ENCODE results near the gene ITGB3.

Gene ITGB3

DNA sequence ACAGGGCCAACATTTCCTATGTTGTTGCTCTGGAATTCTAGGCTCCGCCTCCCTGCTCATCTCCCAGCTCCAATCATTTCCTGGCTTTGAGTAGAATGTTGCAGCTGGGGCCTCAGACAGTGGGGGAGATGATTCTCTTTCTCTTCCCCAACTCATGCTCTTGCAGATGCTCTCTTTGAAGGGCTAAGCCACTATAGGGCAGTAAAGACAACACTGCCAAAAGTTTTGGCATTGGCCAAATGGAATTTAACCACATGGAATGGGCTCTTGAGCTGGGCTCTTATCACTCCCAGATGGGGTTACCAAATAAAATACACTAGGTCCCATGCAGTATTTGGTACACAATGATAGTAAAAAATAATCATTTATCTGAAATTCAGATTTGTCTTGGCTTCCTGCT lies 50.6 kb downstream of the ITGB3 start:
- DNase-seq: no peak

DNA sequence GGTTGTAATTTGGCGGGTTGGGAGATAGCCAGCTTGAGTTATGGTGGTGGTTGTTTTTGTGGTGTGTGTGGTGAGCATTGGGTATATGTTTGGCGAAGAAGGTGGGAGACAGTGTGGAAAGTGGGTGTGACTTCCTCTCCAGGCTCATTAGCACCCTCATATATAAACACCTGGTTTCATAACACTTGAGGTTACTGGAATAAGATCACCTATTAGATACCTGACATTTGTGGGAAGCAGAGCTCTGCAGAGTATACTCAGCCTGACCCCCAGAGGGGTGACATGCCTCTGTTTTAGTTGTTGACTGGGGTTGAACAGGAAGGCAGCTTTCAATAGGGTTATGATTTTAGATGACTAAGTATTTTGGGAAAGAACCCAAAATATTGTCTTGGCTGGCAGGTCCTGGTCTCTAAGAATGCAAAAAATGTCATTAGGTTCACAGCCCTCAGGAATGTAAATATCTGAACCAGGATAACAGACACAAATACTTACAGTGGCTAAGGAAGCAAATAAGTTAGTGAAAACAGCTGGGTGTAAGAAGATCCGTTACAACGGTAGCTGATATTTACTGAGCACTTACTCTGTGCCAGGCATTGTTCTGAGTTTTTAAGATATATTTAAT lies 51.8 kb downstream of the ITGB3 start:
- no peak for DNase-seq

DNA sequence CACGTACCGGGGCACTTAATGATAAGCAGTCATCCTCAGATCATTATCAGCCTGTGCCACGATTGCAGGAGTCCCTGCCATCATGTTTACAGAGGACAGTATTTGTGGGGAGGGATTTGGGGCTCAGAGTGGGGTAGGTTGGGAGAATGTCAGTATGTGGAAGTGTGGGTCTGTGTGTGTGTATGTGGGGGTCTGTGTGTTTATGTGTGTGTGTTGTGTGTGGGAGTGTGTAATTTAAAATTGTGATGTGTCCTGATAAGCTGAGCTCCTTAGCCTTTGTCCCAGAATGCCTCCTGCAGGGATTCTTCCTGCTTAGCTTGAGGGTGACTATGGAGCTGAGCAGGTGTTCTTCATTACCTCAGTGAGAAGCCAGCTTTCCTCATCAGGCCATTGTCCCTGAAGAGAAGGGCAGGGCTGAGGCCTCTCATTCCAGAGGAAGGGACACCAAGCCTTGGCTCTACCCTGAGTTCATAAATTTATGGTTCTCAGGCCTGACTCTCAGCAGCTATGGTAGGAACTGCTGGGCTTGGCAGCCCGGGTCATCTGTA lies 56.6 kb downstream of the ITGB3 start:
- no peak for DNase-seq

DNA sequence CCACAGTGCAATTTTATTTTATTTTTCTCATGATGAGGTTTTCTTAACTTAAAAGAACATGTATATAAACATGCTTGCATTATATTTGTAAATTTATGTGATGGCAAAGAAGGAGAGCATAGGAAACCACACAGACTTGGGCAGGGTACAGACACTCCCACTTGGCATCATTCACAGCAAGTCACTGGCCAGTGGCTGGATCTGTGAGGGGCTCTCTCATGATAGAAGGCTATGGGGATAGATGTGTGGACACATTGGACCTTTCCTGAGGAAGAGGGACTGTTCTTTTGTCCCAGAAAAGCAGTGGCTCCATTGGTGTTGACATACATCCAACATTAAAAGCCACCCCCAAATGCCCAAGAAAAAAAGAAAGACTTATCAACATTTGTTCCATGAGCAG lies 57.8 kb downstream of the ITGB3 start:
- no peak for DNase-seq

DNA sequence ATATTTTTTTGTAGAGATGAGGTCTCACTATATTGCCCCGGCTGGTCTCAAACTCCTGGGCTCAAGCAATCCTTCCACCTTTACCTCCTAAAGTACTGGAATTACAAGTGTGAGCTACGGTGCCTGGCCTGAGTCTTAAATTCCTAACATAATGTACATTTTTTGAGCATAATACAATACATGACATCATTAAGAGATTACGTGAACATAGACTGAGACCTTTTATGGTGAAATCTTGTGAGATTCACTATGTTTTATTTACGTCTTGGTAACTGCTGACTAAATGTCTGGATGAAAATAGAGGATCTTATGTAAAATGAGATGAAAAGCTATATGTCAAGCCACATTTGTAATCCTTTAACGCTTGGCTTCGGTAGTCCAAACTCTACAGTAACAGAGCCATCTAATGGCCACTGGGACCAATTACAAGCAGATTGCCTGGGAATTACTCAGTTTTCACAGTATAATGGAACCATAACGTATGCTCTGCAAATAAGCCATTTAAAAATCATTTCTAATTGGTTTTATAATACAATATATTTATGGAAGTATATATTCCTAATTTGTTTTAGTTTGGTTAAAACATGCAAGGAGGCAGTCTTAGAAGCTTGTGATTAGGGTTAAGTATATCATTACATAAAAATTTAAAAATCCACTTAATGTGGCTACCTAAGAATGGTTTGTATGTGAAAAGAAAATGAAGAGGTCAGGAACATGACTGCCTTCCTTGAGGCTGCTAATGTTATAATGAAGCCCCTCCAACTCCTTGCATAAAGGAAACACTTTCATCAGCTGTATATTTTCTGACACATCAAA lies 62.0 kb downstream of the ITGB3 start:
- DNase-seq: peak; percentile 61 to 85

DNA sequence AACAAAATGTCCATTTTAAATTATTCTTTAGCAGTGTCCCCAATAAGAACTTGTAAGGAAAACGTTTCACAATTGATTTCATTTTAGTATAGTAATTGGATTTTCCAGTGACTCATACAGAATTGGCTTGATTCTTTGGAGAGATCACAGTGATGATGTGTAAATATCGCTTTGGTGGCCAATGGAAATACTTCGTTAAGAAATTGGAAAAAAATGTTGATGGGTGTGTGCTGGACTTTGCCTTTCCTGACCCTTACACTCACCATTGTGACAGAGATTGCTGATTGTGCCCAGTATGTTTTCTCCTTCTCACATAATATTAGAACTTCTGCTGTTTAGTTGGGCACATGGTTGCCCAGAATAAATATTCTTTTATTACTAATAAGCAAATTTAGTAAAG lies 62.7 kb downstream of the ITGB3 start:
- peak; percentile 52 to 64 for DNase-seq

DNA sequence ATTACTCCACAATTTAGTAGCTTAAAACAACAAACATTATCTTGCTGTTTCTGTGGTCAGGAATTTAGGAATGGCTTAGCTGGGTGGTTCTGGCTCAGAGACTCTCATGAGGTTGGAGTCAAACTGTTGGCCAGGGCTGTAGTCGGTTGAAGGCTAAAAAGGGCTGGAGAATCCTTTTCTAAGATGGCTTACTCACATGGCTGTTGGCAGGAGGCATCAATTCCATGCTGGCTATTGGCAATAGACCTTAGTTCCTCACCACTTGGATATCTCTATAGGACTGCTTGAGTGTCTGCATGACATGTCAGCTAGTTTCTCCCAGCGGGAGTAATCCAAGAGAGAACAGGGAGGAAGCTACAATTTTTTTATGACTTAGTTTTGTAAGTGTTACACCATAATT lies 63.5 kb downstream of the ITGB3 start:
- no peak for DNase-seq

DNA sequence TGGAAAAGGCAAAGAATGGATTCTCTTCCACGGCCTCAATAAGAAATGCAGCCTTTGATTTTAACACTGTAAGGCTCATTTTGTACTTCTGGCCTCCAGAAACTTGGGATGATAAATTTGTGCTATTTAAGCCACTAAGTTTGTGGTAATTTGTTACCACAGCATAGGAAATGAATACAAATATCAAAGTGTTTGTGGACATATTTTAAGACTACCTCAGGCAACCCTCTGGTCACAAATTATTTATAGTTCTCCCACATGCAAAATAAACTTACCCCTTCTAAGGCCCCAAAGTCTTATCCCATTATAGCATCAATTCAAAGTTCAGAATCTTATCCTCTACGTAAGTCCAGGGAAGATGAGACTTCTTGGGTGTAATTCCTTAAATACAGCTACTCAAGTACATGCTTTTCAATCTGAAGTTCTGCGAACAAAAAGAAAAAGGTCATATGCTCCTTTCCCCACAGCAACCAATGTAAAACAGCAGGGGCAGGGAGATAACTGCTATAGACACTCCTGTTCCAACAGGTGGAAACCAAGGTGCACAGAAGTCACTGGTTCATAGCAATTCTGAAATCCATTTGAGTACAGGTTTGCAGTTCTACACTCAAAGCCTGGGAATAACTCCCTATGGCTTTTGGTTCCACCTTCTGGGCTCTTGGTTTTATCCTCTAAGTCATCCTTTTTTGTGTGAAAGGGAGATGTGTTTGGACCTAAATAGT lies 64.7 kb downstream of the ITGB3 start:
- DNase-seq: no peak

DNA sequence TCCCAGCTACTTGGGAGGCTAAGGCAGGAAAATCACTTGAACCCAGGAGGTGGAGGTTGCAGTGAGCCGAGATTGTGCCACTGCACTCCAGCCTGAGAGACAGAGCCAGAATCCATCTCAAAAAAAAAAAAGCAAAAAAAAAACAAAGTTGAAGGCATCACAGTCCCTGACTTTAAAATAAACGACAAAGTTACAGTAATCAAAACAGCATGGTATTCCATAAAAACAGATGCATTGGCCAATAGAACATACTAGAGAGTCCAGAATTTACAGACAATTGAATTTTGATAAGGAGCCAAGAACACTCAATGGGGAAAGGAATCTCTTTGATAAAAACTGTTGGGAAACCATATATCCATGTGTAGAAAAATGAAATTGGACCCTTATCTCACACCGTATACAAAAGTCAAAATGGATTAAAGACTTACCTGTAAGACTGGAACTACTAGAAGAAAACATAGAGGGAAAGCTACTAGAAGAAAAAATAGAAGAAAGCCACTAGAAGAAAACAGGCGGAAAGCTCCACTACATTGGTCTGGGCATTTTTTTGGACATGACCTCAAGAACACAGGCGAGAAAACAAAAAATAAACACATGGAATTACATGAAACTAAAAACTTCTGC lies 67.4 kb downstream of the ITGB3 start:
- no peak for DNase-seq

DNA sequence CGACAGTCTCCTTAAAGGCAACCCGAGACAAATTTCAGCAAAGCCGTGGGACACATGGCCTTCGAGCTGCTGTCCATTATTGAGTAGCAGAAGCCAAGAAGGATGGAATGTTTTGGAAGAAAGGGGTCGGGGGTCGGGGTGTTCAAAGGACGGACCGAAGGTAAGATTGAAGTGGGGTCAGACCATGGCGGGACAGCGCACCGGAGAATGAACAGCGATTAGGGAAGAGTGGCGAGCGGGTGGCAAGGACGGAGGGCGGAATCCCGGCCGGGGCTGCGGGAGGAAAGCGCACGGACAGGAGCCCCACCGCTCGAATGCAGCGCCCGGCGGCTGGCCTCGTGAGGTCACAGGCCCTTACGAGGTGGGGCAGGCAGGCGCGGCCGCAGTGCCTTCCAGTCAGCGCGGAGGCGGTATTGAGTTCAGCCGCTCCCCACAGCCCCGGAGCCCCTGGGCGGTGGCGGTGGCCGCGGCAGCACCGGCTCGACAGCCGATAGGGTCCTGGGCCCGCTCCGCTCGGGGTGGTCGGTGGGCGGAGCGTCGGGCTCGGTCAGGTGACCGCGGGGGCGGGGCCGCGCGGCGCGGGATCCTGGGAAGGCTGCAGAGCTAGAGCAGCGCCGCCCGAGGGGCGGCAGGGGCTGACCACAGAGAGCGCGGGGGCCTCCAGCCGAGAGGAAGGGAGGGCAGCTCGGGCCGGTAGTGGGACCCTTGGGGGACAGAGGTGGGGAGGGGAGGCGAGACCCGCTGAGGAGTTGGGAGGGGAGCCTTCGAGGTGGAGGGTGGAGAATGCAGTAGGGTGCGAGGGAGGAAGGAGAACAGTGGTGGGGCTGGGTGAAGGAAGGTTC lies 70.0 kb downstream of the ITGB3 start, which contains the start of gene EFCAB13:
Gene EFCAB13 (plus strand): TSS at position 574 of the 842 bp plus-strand sequence. CDS start 4,399 bp downstream, outside the sequence.
- peak; percentile 54 to 76 for DNase-seq

DNA sequence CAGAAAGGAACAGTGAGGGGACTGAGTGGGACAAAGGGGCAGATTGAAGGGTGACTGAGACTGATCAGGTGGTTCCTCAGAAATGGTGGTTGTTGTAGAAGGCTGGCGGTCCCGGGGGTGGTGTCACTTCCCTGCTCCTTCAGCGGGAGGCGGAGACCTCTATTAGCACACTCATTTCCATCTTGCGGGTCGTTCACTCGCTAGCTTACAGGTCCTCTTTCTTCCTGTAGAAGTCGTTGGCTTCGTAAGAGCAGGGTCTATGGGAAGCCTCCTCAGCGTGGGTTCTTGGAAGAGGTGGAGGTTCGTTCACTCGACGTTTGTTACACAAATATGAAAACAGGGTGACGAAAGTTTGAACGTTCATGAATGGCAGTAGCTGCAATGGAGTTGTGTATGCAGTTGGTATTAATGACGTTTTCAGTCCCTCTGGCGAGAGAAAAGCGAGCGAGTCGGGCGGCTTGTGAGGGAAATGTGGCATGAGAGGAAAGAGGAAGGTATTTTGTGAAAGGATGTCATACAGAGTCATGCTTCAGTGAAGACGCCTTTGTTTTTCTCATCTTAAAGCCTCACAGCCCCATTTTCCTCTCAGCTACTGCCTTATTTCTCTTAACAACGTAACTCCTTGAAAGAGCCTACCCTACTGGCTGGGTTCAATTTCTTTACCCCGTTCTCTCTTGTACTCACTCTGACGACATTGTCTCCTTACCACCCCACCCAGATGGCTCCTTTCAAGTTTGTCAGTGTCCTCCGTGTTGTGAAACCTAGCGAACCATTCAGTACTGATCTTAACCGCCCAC lies 70.8 kb downstream of the ITGB3 start:
- DNase-seq: peak; percentile 57 to 62

DNA sequence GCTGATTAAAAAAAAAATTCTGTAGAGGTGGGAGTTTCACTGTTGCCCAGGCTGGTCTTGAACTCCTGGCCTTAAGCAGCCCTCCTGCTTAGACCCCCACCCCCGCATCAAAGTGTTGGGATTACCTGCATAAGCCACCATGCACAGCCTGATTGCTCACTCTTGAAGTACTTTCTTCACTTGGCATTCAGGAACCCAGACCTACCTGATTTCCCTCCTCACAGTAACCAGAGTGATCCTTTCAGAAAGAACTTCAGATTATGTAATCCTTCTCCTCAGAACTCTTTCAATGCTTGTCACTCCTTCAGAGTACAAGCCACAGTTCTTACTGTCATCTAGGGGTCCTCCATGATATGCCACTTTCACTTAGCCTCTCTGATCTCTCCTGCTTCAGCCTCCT lies 71.5 kb downstream of the ITGB3 start:
- no peak for DNase-seq

DNA sequence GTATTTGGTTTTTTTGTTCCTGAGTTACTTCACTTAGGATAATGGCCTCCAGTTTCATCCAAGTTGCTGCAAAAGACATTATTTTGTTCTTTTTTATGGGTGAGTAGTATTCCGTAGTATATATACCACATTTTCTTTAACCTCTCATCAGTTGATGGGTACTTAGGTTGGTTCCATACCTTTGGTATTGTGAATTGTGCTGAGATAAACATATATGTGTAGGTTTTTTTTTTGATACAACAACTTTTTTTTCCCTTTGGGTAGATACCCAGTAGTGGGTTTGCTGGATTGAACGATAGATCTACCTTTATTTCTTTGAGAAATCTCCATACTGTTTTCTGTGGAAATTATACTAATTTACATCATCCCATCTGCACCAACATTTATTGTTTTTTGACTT lies 76.9 kb downstream of the ITGB3 start:
- no peak for DNase-seq

DNA sequence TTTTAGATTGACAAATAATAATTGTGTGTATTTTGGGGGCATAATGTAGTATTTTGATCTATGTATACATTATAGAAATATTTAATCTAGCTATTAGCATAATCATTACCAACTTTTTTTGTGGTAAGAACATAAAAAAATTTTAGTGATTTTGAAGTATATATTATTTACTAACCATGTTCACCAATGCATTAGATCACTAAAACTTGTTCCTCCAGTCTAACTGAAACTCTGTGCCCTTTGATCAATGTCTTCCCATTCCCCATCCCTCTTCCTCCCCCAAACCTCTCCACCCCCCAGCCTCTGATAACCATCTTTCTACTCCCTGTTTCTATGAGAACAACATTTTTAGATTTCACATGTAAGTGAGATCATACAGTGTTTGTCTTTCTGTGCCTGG lies 78.7 kb downstream of the ITGB3 start:
- DNase-seq: no peak

DNA sequence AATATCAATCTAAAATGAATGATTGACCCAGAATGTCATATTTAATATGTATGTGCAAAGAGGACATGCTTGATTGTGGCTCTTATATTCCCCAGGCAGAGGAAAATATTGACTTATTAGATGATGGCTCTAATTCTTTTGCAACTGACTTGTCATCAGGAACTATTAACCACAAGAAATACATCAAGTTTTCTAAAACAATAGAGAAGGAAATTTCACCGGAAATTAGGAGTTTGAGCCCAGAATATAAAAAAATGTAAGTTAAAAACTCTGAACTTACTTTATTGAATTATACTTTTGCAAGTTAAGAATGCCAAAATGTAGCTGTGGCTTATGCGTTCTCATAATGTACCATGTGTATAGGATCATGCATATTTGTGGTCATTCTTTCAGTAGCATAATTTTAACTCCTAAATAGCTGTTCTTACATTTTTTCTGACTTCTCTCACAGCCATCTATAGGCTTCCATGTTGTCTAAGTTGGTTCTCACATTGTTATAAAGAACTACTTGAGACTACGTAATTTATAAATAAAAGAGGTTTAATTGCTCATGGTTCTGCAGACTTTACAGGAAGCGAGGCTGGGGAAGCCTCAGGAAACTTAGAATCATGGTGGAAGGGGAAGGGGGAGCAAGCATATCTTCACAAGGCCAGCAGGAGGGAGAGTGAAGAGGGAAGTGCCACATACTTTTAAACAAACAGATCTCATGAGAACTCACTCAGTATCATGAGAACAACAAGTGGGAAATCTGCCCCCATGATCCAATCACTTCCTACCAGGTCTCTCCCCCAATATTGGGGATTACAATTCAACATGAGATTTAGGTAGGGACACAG lies 81.7 kb downstream of the ITGB3 start:
- no peak for DNase-seq

DNA sequence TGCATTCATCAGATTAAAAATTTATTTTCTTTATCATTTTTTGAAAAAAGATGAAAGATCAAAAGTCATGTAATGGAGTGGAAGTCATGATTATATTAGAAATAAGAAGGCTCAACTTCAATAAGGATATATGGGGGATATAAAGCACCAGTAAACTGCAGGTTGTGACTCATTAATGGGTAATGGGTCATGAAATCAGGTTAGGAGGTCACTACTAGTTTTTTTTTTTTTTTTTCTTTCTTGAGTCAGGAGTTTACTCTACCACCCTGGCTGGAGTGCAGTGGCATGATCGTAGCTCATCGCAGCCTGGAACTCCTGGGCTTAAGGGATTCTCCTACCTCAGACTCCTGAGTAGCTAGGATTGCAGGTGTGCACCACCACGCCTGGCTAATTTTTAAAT lies 84.4 kb downstream of the ITGB3 start:
- no peak for DNase-seq

DNA sequence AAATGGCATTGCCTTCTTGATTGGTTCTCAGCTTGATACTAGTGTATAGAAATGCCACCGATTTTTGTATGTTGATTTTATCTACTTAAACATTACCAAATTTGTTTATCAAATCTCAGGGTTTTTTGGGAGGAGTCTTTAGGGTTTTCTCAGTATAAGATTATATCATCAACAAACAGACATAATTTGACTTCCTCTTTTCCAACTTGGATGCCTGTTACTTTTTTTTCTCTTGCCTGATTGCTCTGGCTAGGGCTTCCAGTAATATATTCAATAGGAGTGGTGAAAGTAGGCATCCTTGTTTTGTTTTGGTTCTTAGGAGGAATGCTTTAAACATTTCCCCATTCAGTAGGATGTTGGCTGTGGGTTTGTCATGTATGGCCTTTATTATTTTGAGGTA lies 99.2 kb downstream of the ITGB3 start:
- DNase-seq: peak; percentile 1 to 11

DNA sequence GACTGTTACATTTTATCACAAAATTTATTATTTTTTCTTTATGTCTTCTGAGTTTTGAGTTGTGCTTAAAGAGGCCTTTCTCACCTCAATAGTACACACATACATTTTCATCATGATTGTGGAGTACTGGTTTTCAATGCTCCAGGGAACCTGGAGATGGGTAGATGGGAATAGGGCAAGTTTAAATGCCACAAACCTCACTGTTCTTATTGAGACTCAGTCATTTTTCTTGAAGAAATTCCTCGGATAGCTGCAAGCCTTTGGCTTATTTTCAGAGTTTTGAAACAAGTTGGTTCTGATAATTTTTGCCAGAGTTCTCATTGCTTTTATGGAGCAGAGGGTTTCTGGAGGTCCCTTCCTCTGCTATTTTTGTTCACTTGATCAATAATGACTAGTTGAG lies 105.0 kb downstream of the ITGB3 start:
- DNase-seq: no peak
